ENCODE data around the gene WSB2. TPM values are rescaled to one million over a fixed set of nuclear protein-coding genes. Genes with fewer than 3 reads are reported as not detected.

Gene WSB2
- total and polyA plus RNA-seq, 9 of the 15 experiments (the other 6 are each of a cell fraction or from before 2014, with no cell fraction given) = 31.4 to 77.6 (median 52.6) TPM

- CTCF ChIA-PET (ENCODE audit: low intra/inter-chr PET ratio) = no interaction called here
- intact Hi-C loops (cut with micrococcal nuclease) = no loop called here
- in situ Hi-C loops (cut with MboI) = no loop called here
- Histone ChIP-seq H2AFZ (ENCODE audit: low read depth, low read length) (no peak overlapping the region), H3K27ac (ENCODE audit: extremely low read depth, low read depth, low read length) (no peak overlapping the region), H3K4me1 (replicated peaks in 1 of 2; ENCODE audit: control insufficient read depth in 2 of 2, insufficient read depth in 2 of 2, low read length in 2 of 2) (no peaks in the 10 kb centered on the region; a peak in 1 of 5 replicates), H3K9ac (ENCODE audit: insufficient read depth in 1 of 2, low read depth in 2 of 2, low read length in 2 of 2) (no peak overlapping the region), H3K27me3 (ENCODE audit: control insufficient read depth in 2 of 2, insufficient read depth in 2 of 2, low read length in 2 of 2) (peaks cover 30 to 49% of the 10 kb centered on the region in 2 experiments), H3K4me3 (no peak overlapping the region), H3K4me2 (ENCODE audit: insufficient read depth, low read length) (no peak overlapping the region), H3K9me1 (ENCODE audit: control insufficient read depth, insufficient read depth, low read length) (no peaks in the 10 kb centered on the region), H3K9me3 (replicated peaks; ENCODE audit: control insufficient read depth, insufficient read depth, low read depth, low read length) (no peaks in the 10 kb centered on the region), H3K79me2 (ENCODE audit: control insufficient read depth, insufficient read depth, low read length) (no peaks in the 10 kb centered on the region), H3K36me3 (ENCODE audit: control insufficient read depth, insufficient read depth, low read length) (no peaks in the 10 kb centered on the region), H4K20me1 (replicated peaks; ENCODE audit: control insufficient read depth, insufficient read depth, low read length) (no peaks in the 10 kb centered on the region)
- WGBS (ENCODE audit: insufficient coverage, low coverage, missing lambda C conversion rate) = 7% methylated on average over 9 of the region's 9 CpGs
- no peak for ATAC-seq
- BruUV-seq (replicated peaks) = no TSS peak
- TF ChIP-seq RAD21 (CRISPR knock-in tag; conservative IDR thresholded peaks at IDR 0.05 in 1 of 2, IDR thresholded peaks at IDR 0.05 in 1 of 2) (0 out of 4 replicates have a peak, but pooled peaks of 1 of the 2 experiments have one; percentile 3), PURB (CRISPR knock-in tag; IDR thresholded peaks at IDR 0.05; ENCODE audit: low read depth) (no peak), ZKSCAN3 (CRISPR knock-in tag; IDR thresholded peaks at IDR 0.05) (no peak), ZNF354B (CRISPR knock-in tag; IDR thresholded peaks at IDR 0.05) (no peak), ETV6 (IDR thresholded peaks at IDR 0.05; ENCODE audit: borderline replicate concordance in 1 of 2, low read depth in 2 of 2, low read length in 1 of 2) (no peak), ETV6 (CRISPR knock-in tag; IDR thresholded peaks at IDR 0.05; ENCODE audit: borderline replicate concordance) (no peak), WHSC1 (IDR thresholded peaks at IDR 0.05; ENCODE audit: low read length) (no peak), PRMT5 (CRISPR knock-in tag; IDR thresholded peaks at IDR 0.05) (no peak)
- DNase-seq (ENCODE audit: extremely low read depth in 1 of 4, low spot score in 3 of 4) = no peak
- FAIRE-seq = no peak
- POLR2A ChIA-PET = interaction anchor here (1.5 kb wide), 1 partner anchor 24 kb away, joined by 3 read pairs; no protein-coding TSS in a partner anchor
Observed at GRCh38 chr12:118089782-118090181, 28.8 kb upstream of the WSB2 start.

Data from K562 (cell line).